ENCODE measurements around the gene NT5DC1. TPM values are rescaled to one million over a fixed set of nuclear protein-coding genes. Genes with fewer than 3 reads are reported as not detected.
"Not testable (repeated sequence)": the region's sequence is repeated elsewhere in the genome, so short reads cannot be mapped to it uniquely, and the experiment has no call there.

The NT5DC1 gene
- total RNA-seq, 1 donor from 2014 or later = 3.7 TPM

DNA sequence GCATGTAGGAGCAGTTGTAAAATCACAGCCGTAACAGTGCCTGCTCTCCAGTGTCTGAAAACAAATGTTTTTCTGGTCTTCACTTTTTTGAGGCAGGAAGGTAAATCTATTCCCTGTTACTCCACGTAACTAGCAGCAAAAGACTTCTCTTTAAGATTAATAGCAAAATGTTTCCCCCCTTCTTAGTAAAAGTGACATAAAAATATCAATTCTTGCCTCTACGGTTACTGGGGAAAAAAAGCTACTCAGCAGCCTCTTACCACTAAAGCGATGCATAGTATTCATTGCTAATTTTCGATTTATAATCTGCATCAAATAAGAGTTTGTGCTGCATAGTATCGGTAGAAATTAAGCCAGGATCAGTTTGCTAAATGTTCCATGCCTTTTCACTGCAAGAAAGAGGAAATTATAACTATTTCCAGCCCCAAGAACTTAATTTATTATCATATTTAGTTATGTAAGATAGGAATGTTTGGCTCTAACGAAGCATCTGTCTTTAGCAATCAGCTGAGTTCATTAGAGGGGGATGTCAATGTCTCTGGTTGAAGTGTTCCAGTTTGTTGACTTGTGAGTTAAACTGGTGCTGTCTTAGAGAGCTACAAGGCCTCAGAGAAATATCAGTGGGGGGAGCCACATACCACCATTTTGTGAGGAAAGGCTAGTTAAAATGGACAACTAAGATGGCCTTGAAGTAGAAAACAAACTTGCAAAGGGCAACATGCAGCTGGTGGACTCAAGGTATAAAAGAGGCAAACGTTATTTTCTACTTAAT lies 179.7 kb downstream of the NT5DC1 start:
- DNase-seq = peak; percentile 7

DNA sequence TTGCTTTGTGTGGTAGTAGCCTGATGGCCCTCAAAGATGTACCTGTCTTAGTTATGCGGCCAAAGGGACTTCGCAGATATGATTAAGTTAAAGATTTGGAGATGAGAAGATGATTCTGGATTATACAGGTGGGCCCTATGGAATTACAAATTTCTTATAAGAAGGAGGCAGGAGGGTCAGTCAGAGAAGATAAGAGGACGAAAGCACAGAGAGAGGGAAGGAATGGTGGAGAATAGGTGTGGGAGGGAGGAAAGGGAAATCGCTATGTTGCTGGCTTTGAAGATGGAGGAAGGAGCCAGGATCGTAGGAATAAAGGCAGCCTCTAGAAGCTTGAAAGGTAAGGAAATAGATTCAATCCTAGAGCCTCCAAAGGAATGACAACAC lies 180.3 kb downstream of the NT5DC1 start:
- DNase-seq = no peak

DNA sequence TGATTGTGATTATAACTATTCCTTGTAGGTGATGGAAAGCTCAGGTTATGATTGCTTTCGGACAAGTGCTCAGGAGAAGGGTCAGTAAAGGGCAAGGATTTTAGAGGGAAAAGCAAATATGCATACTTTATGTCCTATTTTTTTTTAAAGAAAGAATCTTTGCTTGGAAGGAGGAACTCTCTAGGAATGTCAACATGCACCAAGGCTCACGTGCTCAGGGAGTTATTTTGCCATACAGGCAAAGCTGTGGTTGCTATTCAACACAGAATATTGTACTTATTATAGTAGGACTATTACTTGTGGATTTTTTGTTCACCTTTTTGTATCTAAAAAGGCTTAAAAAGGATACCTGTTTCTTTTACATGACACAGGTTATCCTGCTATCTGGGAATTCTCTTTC lies 182.0 kb downstream of the NT5DC1 start:
- no peak for DNase-seq

DNA sequence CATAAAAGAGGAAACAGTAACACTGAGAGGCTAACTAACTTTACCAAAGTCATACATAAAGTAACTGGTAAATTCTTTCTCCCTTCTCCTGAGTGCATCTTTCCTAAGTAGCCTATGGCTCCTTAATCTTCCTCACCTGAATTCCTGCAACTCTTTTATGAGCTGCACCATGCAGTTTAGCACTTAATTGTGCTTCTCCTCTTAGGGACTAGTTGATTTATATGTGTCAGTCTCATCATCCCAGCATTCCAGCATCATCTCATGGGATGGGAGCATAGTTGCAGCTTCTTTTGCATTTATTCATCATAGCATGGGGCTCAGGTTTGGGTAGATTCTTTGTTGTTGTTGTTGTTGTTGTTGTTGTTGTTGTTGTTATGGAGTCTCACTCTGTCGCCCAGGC lies 182.5 kb downstream of the NT5DC1 start:
- no peak for DNase-seq

DNA sequence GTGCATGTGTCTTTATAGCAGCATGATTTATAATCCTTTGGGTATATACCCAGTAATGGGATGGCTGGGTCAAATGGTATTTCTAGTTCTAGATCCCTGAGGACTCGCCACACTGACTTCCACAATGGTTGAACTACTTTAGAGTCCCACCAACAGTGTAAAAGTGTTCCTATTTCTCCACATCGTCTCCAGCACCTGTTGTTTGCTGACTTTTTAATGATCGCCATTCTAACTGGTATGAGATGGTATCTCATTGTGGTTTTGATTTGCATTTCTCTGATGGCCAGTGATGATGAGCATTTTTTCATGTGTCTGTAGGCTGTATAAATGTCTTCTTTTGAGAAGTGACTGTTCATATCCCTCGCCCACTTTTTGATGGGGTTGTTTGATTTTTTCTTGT lies 184.3 kb downstream of the NT5DC1 start:
- DNase-seq = not testable (repeated sequence)

DNA sequence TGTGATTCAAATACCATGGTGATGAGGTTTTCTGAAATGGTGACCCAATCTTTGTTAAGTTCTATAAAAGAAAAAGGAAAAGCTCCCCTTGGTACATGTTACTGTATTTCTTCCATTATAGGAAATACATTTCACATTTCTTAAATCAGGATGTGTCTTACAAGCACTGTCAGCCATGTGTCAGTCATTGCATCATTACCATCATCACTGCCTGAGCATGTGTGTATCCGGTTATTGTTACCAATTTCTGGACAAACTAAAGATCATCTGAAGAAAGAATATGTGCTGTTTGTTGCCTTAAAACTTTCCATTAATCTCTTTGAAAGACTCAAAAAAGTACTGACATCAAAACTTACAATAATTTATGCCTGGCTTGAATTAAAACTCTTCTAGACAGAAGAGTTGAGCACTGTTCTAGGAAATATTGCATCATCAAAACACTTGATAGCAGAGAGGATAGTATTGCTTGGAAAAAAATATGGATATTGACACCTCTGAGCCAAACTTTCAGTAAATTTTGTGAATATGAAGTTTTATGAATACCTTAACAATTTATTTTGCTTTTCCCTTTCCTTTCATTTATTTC lies 186.2 kb downstream of the NT5DC1 start:
- DNase-seq = peak; percentile 25

DNA sequence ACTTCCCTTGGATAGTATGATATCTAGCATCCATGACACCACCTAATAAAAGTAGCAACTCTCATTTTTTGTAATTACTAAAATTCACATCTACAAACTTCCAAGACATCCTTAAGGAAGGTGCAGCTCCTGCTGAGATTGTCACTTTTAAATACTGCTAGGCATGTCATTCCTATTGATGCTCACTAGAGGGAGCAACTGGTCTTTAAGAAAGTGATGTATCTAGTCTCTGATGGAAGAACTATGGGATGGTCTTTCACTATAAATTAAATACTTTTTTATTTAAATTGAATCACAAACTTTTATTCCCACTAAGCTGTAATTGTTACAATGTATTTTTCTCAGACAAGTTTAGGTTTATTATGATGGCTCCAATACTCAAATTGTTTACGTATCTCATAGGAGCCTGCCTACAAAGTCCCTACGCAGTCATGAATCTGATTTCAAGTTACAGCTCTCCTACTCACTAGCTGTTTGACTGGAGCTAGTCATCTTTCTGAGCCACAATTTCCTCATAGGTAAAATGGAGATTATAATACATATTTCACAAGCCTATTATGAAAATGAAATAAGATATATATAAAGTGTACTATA lies 187.1 kb downstream of the NT5DC1 start:
- DNase-seq = peak; percentile 69

DNA sequence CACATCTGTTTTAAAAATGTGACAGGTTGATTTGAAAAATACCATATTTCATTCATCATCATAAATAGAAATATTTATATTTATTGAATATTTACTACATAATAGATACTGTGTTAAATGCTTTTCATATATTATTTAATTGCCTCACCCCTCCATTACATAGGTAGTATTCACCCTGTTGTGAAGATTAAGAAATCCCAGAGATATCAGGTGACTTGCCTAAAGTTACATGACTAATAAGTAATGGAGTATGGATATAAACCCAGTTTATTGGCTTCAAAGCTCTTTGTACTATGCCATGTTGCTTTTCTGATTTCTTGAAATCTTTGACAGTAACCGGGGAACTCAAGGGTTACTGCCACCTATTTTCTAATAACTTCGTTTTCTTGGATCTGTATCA lies 189.2 kb downstream of the NT5DC1 start:
- no peak for DNase-seq

DNA sequence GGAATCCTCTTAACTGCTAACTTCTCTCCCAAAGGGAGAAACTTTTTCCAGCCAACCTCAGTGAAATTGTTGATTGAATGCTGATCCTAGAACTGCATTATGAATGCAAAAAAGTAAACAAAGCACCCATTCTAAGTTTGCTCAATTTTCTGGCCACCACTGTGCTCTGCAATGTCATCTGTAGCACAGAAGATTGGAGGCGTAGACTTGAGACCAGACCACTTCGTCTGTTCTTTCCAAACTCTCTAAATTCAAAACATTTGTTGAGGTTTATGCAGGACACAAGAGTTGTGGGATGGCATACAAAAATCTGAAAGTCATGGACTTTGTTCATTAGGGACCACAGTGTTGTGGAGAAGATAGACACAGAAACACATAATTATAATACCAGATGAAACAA lies 190.1 kb downstream of the NT5DC1 start:
- DNase-seq = no peak

DNA sequence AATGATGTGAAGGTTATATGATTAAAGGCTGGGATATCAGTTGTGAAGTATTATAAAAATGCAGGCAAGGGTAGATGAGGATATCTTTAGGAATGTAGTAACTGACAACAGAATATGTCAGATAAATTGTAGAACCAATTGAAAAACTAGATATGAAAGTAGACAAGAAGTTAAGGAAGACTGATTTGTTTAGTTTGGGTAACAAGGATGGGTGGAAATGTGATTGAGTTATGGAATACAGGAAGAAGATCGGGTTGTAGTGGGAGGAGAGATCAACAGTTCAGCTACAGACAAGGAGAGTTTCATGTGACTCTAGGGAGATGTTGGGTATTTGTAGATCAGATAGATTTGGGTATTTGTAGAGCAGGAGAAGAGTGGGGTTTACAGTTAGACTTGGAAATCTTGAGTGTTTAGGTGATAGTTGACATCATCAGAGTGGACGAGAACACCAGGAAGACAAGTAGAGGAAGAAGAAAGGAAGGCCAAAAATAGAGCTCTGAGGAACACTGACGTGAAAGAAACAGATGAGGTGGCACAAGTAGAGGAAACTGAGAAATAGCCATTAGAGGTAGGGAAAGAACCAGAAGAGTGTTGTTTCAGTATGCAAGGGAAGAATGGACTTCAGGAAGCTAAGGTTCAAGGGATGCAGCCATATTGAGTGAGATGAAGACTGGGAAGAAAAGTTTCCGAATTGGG lies 191.2 kb downstream of the NT5DC1 start:
- DNase-seq = no peak

DNA sequence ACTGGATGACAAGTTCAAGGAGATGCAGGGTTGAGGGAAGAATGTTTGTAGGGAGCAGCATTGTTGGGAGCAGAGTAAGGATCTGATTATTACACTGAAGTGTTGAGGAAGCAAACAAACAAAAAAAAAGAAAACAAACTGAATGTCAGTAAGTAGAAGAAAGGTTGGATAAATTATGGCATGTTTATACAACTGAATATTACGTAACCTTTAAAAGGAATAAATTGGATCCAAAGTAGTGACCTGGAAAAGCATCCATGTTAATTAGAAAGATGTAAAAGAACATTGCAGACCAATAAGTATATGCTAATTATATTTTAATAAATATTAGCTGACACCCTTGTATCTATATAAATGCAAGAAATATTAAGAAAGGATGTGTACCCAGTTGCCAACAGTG lies 191.9 kb downstream of the NT5DC1 start:
- no peak for DNase-seq

DNA sequence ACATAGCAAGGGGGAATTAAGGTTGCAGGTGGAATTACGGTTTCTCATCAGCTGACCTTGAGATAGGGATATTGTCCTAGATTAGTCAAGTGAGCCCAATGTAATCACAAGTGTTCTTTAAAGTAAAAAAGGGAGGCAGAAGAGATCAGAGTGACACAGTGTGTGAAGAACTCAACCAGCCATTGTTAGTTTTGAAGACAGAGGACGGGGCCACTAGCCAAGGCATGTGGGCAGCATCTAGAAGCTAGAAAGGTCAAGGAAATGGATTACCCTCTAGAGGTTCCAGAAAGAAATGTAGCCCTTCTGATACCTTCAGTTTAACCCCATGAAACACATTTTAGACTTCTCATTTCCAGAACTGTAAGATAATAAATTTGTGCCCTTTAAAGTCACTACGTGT lies 197.6 kb downstream of the NT5DC1 start:
- no peak for DNase-seq

DNA sequence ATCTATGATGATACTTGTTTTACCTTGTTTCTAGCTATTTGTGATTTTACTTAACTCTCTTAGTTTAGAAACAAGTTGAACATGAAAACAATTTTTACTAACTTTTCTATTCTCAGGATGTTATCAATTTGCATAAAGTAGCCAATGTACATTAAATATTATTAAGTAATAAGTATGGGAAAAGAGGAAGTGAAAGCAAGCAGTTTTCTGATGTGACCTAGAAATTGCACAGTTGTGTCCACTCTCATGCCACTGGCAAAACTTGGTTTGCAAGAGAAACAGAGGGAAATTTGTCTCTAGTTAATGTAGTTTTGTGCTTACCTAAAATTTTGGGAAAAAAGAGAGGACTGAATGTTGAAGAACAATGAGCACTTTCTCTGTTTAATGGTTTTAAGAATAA lies 198.3 kb downstream of the NT5DC1 start:
- no peak for DNase-seq

Other genes with a start within 250 kb of the NT5DC1 start
- 0.05 and 0.17 TPM in 2 replicates for gene FRK, start 40.0 kb upstream of the NT5DC1 start, total RNA-seq
- not detected in 2 replicates for gene COL10A1, start 25.3 kb downstream of the NT5DC1 start, total RNA-seq
- gene TSPYL4, start 153.2 kb downstream of the NT5DC1 start, total RNA-seq = 7.5 and 10.6 TPM in 2 replicates
- 53.3 and 64.0 TPM in 2 replicates for gene TSPYL1, start 179.1 kb downstream of the NT5DC1 start, total RNA-seq